H9 (cell line): ENCODE results near the gene CPNE8. TPM values are rescaled to one million over a fixed set of nuclear protein-coding genes. Genes with fewer than 3 reads are reported as not detected.

ENCODE experiments used
- DNase-seq: peaks from one replicate; pipeline ENCODE4 v3.0.0-alpha.2; 2017
- H2AFZ ChIP-seq: one replicate; pipeline ENCODE4 v1.6.1; 2013; ENCODE audit warnings: mild to moderate bottlenecking, low read length, control low read depth, moderate library complexity
- H2AK5ac ChIP-seq: 2 replicates; pipeline ENCODE4 v1.6.1; 2013; ENCODE audit warnings: low read length, control low read depth, mixed read lengths; ENCODE audit not compliant: insufficient read length
- H2BK120ac ChIP-seq: one replicate; pipeline ENCODE4 v1.6.1; 2013; ENCODE audit warnings: low read depth, mild to moderate bottlenecking, low read length, control low read depth, inconsistent platforms; ENCODE audit not compliant: poor library complexity, severe bottlenecking
- H2BK12ac ChIP-seq: 2 replicates; pipeline ENCODE4 v1.6.1; 2013; ENCODE audit warnings: low read length, control low read depth, mixed read lengths, low read depth; ENCODE audit not compliant: insufficient read length
- H2BK15ac ChIP-seq: 2 replicates; pipeline ENCODE4 v1.6.1; 2013; ENCODE audit warnings: low read depth, low read length, control low read depth
- H2BK20ac ChIP-seq: one replicate; pipeline ENCODE4 v1.6.1; 2013; ENCODE audit warnings: low read depth, mild to moderate bottlenecking, low read length, control low read depth, inconsistent platforms; ENCODE audit not compliant: poor library complexity, severe bottlenecking
- H2BK5ac ChIP-seq: 2 replicates; pipeline ENCODE4 v1.6.1; 2013; ENCODE audit warnings: low read length, control low read depth, mixed read lengths; ENCODE audit not compliant: insufficient read length
- H3K14ac ChIP-seq: 2 replicates; pipeline ENCODE4 v1.6.1; 2013; ENCODE audit warnings: low read length, control low read depth; ENCODE audit not compliant: insufficient read depth
- H3K18ac ChIP-seq: 2 replicates; pipeline ENCODE4 v1.6.1; 2013; ENCODE audit warnings: low read depth, mild to moderate bottlenecking, mixed read lengths, low read length, control low read depth; ENCODE audit not compliant: insufficient read length
- H3K23ac ChIP-seq: 2 replicates; pipeline ENCODE4 v1.6.1; 2013; ENCODE audit warnings: low read length, control low read depth, mixed read lengths, low read depth; ENCODE audit not compliant: insufficient read length
- H3K23me2 ChIP-seq: 2 replicates; pipeline ENCODE4 v1.6.1; 2013; ENCODE audit warnings: low read depth, mild to moderate bottlenecking, mixed read lengths, low read length, control low read depth; ENCODE audit not compliant: insufficient read length, poor library complexity, severe bottlenecking
- H3K27ac ChIP-seq: 2 replicates; pipeline ENCODE4 v1.5.1; 2013; ENCODE audit warnings: low read length, control low read depth, mixed read lengths, low read depth; ENCODE audit not compliant: insufficient read length
- H3K27me3 ChIP-seq: 2 replicates; pipeline ENCODE4 v1.6.1; 2013; ENCODE audit warnings: low read length, control low read depth, inconsistent platforms; ENCODE audit not compliant: insufficient read depth
- H3K4ac ChIP-seq: 2 replicates; pipeline ENCODE4 v1.6.1; 2013; ENCODE audit warnings: low read depth, mild to moderate bottlenecking, control low read depth, inconsistent platforms, low read length, moderate library complexity
- H3K4me1 ChIP-seq: 2 replicates; pipeline ENCODE4 v1.6.1; 2013; ENCODE audit warnings: low read length, control low read depth, inconsistent platforms; ENCODE audit not compliant: insufficient read depth
- H3K4me2 ChIP-seq: 2 replicates; pipeline ENCODE4 v1.6.1; 2013; ENCODE audit warnings: low read length, control low read depth, mixed read lengths; ENCODE audit not compliant: insufficient read length, insufficient read depth
- H3K56ac ChIP-seq: 2 replicates; pipeline ENCODE4 v1.6.1; 2013; ENCODE audit warnings: low read depth, mild to moderate bottlenecking, mixed read lengths, low read length, control low read depth; ENCODE audit not compliant: insufficient read length
- H3K79me1 ChIP-seq: 2 replicates; pipeline ENCODE4 v1.6.1; 2013; ENCODE audit warnings: low read depth, mild to moderate bottlenecking, moderate library complexity, low read length, control low read depth, inconsistent platforms; ENCODE audit not compliant: insufficient read depth, poor library complexity, severe bottlenecking
- H3K79me2 ChIP-seq: 2 replicates; pipeline ENCODE4 v1.6.1; 2013; ENCODE audit warnings: low read length, control low read depth, inconsistent platforms; ENCODE audit not compliant: insufficient read depth
- H3K9ac ChIP-seq: 2 replicates; pipeline ENCODE4 v1.6.1; 2013; ENCODE audit warnings: low read length, control low read depth, mixed read lengths; ENCODE audit not compliant: insufficient read length; ENCODE audit errors: extremely low read depth
- H3K9me3 ChIP-seq: one replicate; pipeline ENCODE4 v1.6.1; 2013; ENCODE audit warnings: low read depth, low read length, inconsistent platforms; ENCODE audit not compliant: control insufficient read depth
- H3T11ph ChIP-seq: one replicate; pipeline ENCODE4 v1.6.1; 2013; ENCODE audit warnings: mild to moderate bottlenecking, low read length, control low read depth, inconsistent platforms
- H4K20me1 ChIP-seq: one replicate; pipeline ENCODE4 v1.6.1; 2013; ENCODE audit not compliant: control insufficient read depth, insufficient read length, insufficient read depth
- H4K5ac ChIP-seq: 2 replicates; pipeline ENCODE4 v1.6.1; 2013; ENCODE audit warnings: low read depth, mild to moderate bottlenecking, mixed read lengths, low read length, control low read depth; ENCODE audit not compliant: insufficient read length
- H4K8ac ChIP-seq: replicated peaks from 2 replicates; pipeline ENCODE4 v1.6.1; 2013; ENCODE audit warnings: low read length, control low read depth, mixed read lengths, low read depth; ENCODE audit not compliant: insufficient read length
- H4K91ac ChIP-seq: 2 replicates; pipeline ENCODE4 v1.6.1; 2013; ENCODE audit warnings: low read depth, mild to moderate bottlenecking, moderate library complexity, mixed read lengths, low read length, control low read depth; ENCODE audit not compliant: insufficient read length
- H3K27ac Mint-ChIP-seq, 3 experiments: 2 replicates in 2 of 3; 3 replicates in 1 of 3; pipeline ENCODE4 v1.8.0; 2020 to 2021; ENCODE audit warnings: mixed read lengths in 3 of 3, mild to moderate bottlenecking in 1 of 3, moderate library complexity in 1 of 3
- H3K27me3 Mint-ChIP-seq: 2 replicates; pipeline ENCODE4 v1.8.0; 2021; ENCODE audit warnings: low read depth, mild to moderate bottlenecking, moderate library complexity, mixed read lengths
- H3K36me3 Mint-ChIP-seq, 3 experiments: 2 replicates in 2 of 3; 3 replicates in 1 of 3; pipeline ENCODE4 v1.8.0; 2020 to 2021; ENCODE audit warnings: low read depth in 3 of 3, mixed read lengths in 3 of 3; ENCODE audit not compliant: insufficient read depth in 1 of 3
- H3K4me1 Mint-ChIP-seq, 2 experiments: 2 replicates each; pipeline ENCODE4 v1.8.0; 2020; ENCODE audit warnings: mixed read lengths in 2 of 2
- H3K4me3 Mint-ChIP-seq, 2 experiments: 2 replicates in 1 of 2; 3 replicates in 1 of 2; pipeline ENCODE4 v1.8.0; 2020 to 2021; ENCODE audit warnings: mild to moderate bottlenecking in 2 of 2, mixed read lengths in 2 of 2, moderate library complexity in 1 of 2
- H3K9me3 Mint-ChIP-seq, 2 experiments: 2 replicates in 1 of 2; 3 replicates in 1 of 2; pipeline ENCODE4 v1.8.0; 2020; ENCODE audit warnings: mild to moderate bottlenecking in 2 of 2, mixed read lengths in 2 of 2, moderate library complexity in 1 of 2
- WGBS: extraction: QIAGEN DNeasy Blood & Tissue Kit; methylation state at CpG from one replicate; pipeline ENCODE4 v1.1.7; 2013; ENCODE audit warnings: missing lambda C conversion rate, low lambda C conversion rate, mixed read lengths; ENCODE audit not compliant: insufficient read length; ENCODE audit errors: extremely low coverage; 5-methylcytosine and 5-hydroxymethylcytosine counted together
- total RNA-seq: library from RNA; stranded (reverse); gene quantifications from 2 replicates; pipeline ENCODE4 v1.2.1, GENCODE V29; 2021
- TF ChIP-seq, protein P1 (sequence below): fragments of 200-600 bp; sonication (generic); conservative IDR thresholded peaks from 3 replicates; pipeline ENCODE4 v1.8.0; 2021; ENCODE audit warnings: antibody characterized with exemption, mild to moderate bottlenecking

CPNE8 gene
- total RNA-seq, 1 experiment from 2014 or later, result 1.9 TPM

DNA sequence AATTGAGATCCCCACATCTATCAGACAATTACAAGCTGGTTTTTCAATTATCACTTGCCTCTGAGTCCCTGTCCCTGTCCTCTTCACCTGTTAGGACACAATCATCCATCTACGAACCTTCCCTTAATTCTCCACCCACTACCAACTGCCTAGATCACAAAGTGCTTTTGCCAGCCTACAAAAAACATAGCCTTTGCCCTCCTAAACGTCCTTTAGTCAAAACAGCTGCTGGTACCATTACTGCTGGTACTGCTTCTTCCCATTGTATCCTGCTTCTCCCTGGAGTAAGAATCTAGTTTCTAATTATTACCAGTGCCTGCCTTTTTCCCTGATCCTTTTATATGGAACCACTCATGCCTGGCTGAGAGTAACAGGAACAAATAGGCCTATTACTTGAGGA is 82.1 kb downstream of the CPNE8 start:
- no peaks in the 10 kb centered on the region for H3K27me3 ChIP-seq
- no peaks in the 10 kb centered on the region for H3K23me2 ChIP-seq
- Mint-ChIP-seq H3K4me3 (no peak overlapping the region), H3K36me3 (no peaks in the 10 kb centered on the region; a peak in 1 of 7 replicates), H3K27ac (no peak overlapping the region; a peak in 1 of 7 replicates), H3K9me3 (no peaks in the 10 kb centered on the region), H3K27me3 (no peaks in the 10 kb centered on the region), H3K4me1 (no peaks in the 10 kb centered on the region)
- H4K5ac ChIP-seq, result no peak overlapping the region
- H3K4ac ChIP-seq, result no peak overlapping the region
- DNase-seq, result no peak
- no peak overlapping the region for H3K9ac ChIP-seq
- no CpG with 5 or more reads among the region's 2 CpGs for WGBS
- H2BK12ac ChIP-seq, result no peak overlapping the region
- no peak overlapping the region for H2BK15ac ChIP-seq
- H3K56ac ChIP-seq, result no peak overlapping the region
- H3K9me3 ChIP-seq, result no peaks in the 10 kb centered on the region
- no peak overlapping the region for H3T11ph ChIP-seq
- H3K4me1 ChIP-seq, result no peaks in the 10 kb centered on the region
- H2BK120ac ChIP-seq, result no peak overlapping the region
- no peak overlapping the region for H4K8ac ChIP-seq
- no peaks in the 10 kb centered on the region for H3K79me2 ChIP-seq
- H3K23ac ChIP-seq, result no peak overlapping the region
- H2AK5ac ChIP-seq, result no peak overlapping the region
- TF ChIP-seq, protein P1, sequence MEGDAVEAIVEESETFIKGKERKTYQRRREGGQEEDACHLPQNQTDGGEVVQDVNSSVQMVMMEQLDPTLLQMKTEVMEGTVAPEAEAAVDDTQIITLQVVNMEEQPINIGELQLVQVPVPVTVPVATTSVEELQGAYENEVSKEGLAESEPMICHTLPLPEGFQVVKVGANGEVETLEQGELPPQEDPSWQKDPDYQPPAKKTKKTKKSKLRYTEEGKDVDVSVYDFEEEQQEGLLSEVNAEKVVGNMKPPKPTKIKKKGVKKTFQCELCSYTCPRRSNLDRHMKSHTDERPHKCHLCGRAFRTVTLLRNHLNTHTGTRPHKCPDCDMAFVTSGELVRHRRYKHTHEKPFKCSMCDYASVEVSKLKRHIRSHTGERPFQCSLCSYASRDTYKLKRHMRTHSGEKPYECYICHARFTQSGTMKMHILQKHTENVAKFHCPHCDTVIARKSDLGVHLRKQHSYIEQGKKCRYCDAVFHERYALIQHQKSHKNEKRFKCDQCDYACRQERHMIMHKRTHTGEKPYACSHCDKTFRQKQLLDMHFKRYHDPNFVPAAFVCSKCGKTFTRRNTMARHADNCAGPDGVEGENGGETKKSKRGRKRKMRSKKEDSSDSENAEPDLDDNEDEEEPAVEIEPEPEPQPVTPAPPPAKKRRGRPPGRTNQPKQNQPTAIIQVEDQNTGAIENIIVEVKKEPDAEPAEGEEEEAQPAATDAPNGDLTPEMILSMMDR, result no peak
- H3K4me2 ChIP-seq, result no peak overlapping the region
- H2BK5ac ChIP-seq, result no peak overlapping the region
- no peak overlapping the region for H4K91ac ChIP-seq
- H2AFZ ChIP-seq, result no peak overlapping the region
- no peaks in the 10 kb centered on the region for H3K79me1 ChIP-seq
- H3K14ac ChIP-seq, result no peak overlapping the region
- H4K20me1 ChIP-seq, result no peaks in the 10 kb centered on the region
- H3K18ac ChIP-seq, result no peak overlapping the region
- no peak overlapping the region for H3K27ac ChIP-seq
- no peak overlapping the region for H2BK20ac ChIP-seq
